PC-9 (cell line): ENCODE results near the gene NCMAP.
"Not testable (repeated sequence)": the region's sequence is repeated elsewhere in the genome, so short reads cannot be mapped to it uniquely, and the experiment has no call there.

Experiments
- CTCF ChIP-seq: fragments of 200-600 bp; sonication (generic); conservative IDR thresholded peaks from 2 replicates; pipeline ENCODE4 v1.6.1; 2017; ENCODE audit warnings: mixed run types, antibody characterized with exemption, mild to moderate bottlenecking, moderate library complexity
- EZH2 ChIP-seq: fragments of 200-600 bp; sonication (generic); IDR thresholded peaks from 2 replicates; pipeline ENCODE4 v1.8.0; 2017; ENCODE audit warnings: antibody characterized with exemption, low read depth

GRCh38 chr1:24515671-24516209 is 40.1 kb upstream of the NCMAP start:
- not testable (repeated sequence) for TF ChIP-seq CTCF, EZH2
